ENCODE data around the gene MAGEB6B. TPM values are rescaled to one million over a fixed set of nuclear protein-coding genes. Genes with fewer than 3 reads are reported as not detected.

MAGEB6B gene
- total and polyA plus RNA-seq, 2 of the 13 experiments (the other 11 are each of a cell fraction or from before 2014, with no cell fraction given), result not detected

- no peak overlapping the region for H3K9ac ChIP-seq (ENCODE audit: insufficient read depth, low read depth, low read length)
- in situ Hi-C loops (cut with HindIII; ENCODE audit: extremely low pct_ligation_motif_present, low pct_unique_long_range_greater_than_20kb), result no loop called here
- H3K4me2 ChIP-seq (ENCODE audit: low read depth, low read length), result no peak overlapping the region
- H3K36me3 ChIP-seq (replicated peaks in 1 of 2; ENCODE audit: control insufficient read depth in 1 of 2, insufficient read depth in 2 of 2, low read length in 2 of 2), result no peaks in the 10 kb centered on the region
- H3K79me2 ChIP-seq (ENCODE audit: insufficient read depth, low read length), result no peaks in the 10 kb centered on the region
- H3K4me1 ChIP-seq (ENCODE audit: insufficient read depth, low read length), result no peaks in the 10 kb centered on the region
- CTCF ChIA-PET (ENCODE audit: low intra/inter-chr PET ratio, low total read pairs), result no interaction called here
- ATAC-seq, result no peak
- H2AFZ ChIP-seq (ENCODE audit: low read length), result no peak overlapping the region
- no peak overlapping the region for H3K27ac ChIP-seq (ENCODE audit: extremely low read length, insufficient read depth, low read length)
- no TSS peak for BruUV-seq (replicated peaks)
- DNase-seq (ENCODE audit: low spot score), result no peak
- POLR2A ChIA-PET, result no interaction called here
- intact Hi-C loops (cut with micrococcal nuclease; ENCODE audit: unreplicated experiment), result no loop called here
- TF ChIP-seq CC2D1A (CRISPR knock-in tag; IDR thresholded peaks at IDR 0.05) (no peak), ZNF337 (CRISPR knock-in tag; IDR thresholded peaks at IDR 0.05; ENCODE audit: borderline replicate concordance, low read depth) (no peak), BORCS8-MEF2B (CRISPR knock-in tag; IDR thresholded peaks at IDR 0.05) (no peak), ZNF468 (CRISPR knock-in tag; IDR thresholded peaks at IDR 0.05) (no peak), TBP (CRISPR knock-in tag; IDR thresholded peaks at IDR 0.05) (no peak), SKI (IDR thresholded peaks at IDR 0.05; ENCODE audit: partially characterized antibody) (no peak), MAFK (conservative IDR thresholded peaks at IDR 0.05 in 1 of 2, IDR thresholded peaks at IDR 0.05 in 1 of 2; ENCODE audit: low read length in 2 of 2) (no peak), NCOR1 (IDR thresholded peaks at IDR 0.05; ENCODE audit: borderline replicate concordance, low read length) (no peak), TEAD3 (CRISPR knock-in tag; optimal IDR thresholded peaks at IDR 0.05; ENCODE audit: borderline replicate concordance) (no peak), MAZ (IDR thresholded peaks at IDR 0.05; ENCODE audit: borderline replicate concordance, low read depth, low read length) (no peak), MAZ (CRISPR knock-in tag; IDR thresholded peaks at IDR 0.05; ENCODE audit: low read depth) (no peak), PAF1 (CRISPR knock-in tag; IDR thresholded peaks at IDR 0.05) (no peak), RORA (CRISPR knock-in tag; IDR thresholded peaks at IDR 0.05) (no peak)
- H3K4me3 ChIP-seq (replicated peaks in 1 of 3; ENCODE audit: insufficient read depth in 1 of 3, low read depth in 2 of 3, low read length in 3 of 3), result no peak overlapping the region
- H3K27me3 ChIP-seq (ENCODE audit: control insufficient read depth in 1 of 2, insufficient read depth in 2 of 2, low read length in 2 of 2), result no peaks in the 10 kb centered on the region
- no peaks in the 10 kb centered on the region for H4K20me1 ChIP-seq (ENCODE audit: insufficient read depth, low read length)
- WGBS (ENCODE audit: low lambda C conversion rate), result 0% methylated on average over 3 of the region's 3 CpGs
- no peaks in the 10 kb centered on the region for H3K9me3 ChIP-seq (ENCODE audit: low read length)
- FAIRE-seq, result no peak
Measured at GRCh38 chrX:26208012-26208411, 47.6 kb downstream of the MAGEB6B start.

Other genes starting within 250 kb of the MAGEB6B start
- gene MAGEB18, start 22.3 kb upstream of the MAGEB6B start, total RNA-seq (2016; rRNA removed; fragmentation: Illumina TruSeq; extraction: Trizol), result not detected in 2 replicates
- gene MAGEB18, start 22.3 kb upstream of the MAGEB6B start, polyA plus RNA-seq (2011; rRNA removed), result not detected in 2 replicates
- gene MAGEB6, start 31.8 kb downstream of the MAGEB6B start, total RNA-seq (2016; rRNA removed; fragmentation: Illumina TruSeq; extraction: Trizol), result not detected in 2 replicates
- gene MAGEB6, start 31.8 kb downstream of the MAGEB6B start, polyA plus RNA-seq (2011; rRNA removed), result 0.04 TPM in 1 of 2 replicates, not detected in the other
- not detected in 2 replicates for gene MAGEB5, start 55.6 kb downstream of the MAGEB6B start, total RNA-seq (2016; rRNA removed; fragmentation: Illumina TruSeq; extraction: Trizol)
- not detected in 2 replicates for gene MAGEB5, start 55.6 kb downstream of the MAGEB6B start, polyA plus RNA-seq (2011; rRNA removed)

Data from HepG2 (cell line).